Endothelial cell of umbilical vein (primary cell): Measurements from ENCODE around the gene GAS1.

Experiments used
- CTCF ChIP-seq, 2 donors: IDR thresholded peaks; 1 replicate in 1 of 2; 2 replicates in 1 of 2; pipeline ENCODE4 v1.5.1; 2011; ENCODE audit warnings: low read length in 2 of 2, mild to moderate bottlenecking in 2 of 2, moderate library complexity in 2 of 2, control low read depth in 1 of 2, inconsistent platforms in 1 of 2, low read depth in 1 of 2; ENCODE audit not compliant: insufficient read depth in 1 of 2; ENCODE audit errors: extremely low read depth in 1 of 2
- EZH2 ChIP-seq: IDR thresholded peaks from 2 replicates; pipeline ENCODE4 v1.6.1; 2012; ENCODE audit warnings: borderline replicate concordance, low read depth, mild to moderate bottlenecking, moderate library complexity, low read length, inconsistent platforms; ENCODE audit not compliant: severe bottlenecking
- FOS ChIP-seq: IDR thresholded peaks from 2 replicates; pipeline ENCODE4 v1.6.1; 2011; ENCODE audit warnings: mild to moderate bottlenecking, low read length, moderate library complexity, borderline replicate concordance; ENCODE audit not compliant: insufficient read depth
- JUN ChIP-seq: IDR thresholded peaks from 2 replicates; pipeline ENCODE4 v1.6.1; 2011; ENCODE audit warnings: borderline replicate concordance, low read depth; ENCODE audit not compliant: insufficient read length, insufficient read depth
- MYC ChIP-seq: IDR thresholded peaks from one replicate; pipeline ENCODE4 v1.6.1; 2011; ENCODE audit warnings: mild to moderate bottlenecking, low read depth, low read length
- POLR2A ChIP-seq: IDR thresholded peaks from 2 replicates; pipeline ENCODE4 v1.6.1; 2012; ENCODE audit warnings: low read depth, mild to moderate bottlenecking, control low read depth, low read length
- POLR2AphosphoS5 ChIP-seq: IDR thresholded peaks from 2 replicates; pipeline ENCODE4 v1.6.1; 2012; ENCODE audit warnings: low read depth, mild to moderate bottlenecking, control low read depth, low read length, moderate library complexity; ENCODE audit not compliant: insufficient read depth

- TF ChIP-seq CTCF (IDR thresholded peaks at IDR 0.05; ENCODE audit: extremely low read depth in 1 of 2, insufficient read depth in 1 of 2, low read depth in 1 of 2, low read length in 2 of 2): no peak
- TF ChIP-seq POLR2A: no peak
- no peak for TF ChIP-seq MYC
- no peak for TF ChIP-seq EZH2
- no peak for TF ChIP-seq POLR2AphosphoS5
- TF ChIP-seq FOS: no peak
- TF ChIP-seq JUN: no peak
These were observed 44.7 kb downstream of the GAS1 start for GRCh38 chr9:86902586-86902985.
